Measurements from ENCODE around the gene PDE6A. TPM values are rescaled to one million over a fixed set of nuclear protein-coding genes. Genes with fewer than 3 reads are reported as not detected.

Gene PDE6A
- total RNA-seq, 1 experiment from 2014 or later = 0.50 TPM

GRCh38 chr5:149894237-149894636, 50.4 kb downstream of the PDE6A start:
- Histone ChIP-seq H3K9me3 (ENCODE audit: insufficient read depth, low read depth) (no peaks in the 10 kb centered on the region), H3K36me3 (ENCODE audit: low read depth) (no peaks in the 10 kb centered on the region), H3K4me2 (no peak overlapping the region), H3K79me2 (ENCODE audit: low read depth) (no peaks in the 10 kb centered on the region), H3K27ac (no peak overlapping the region), H3K4me3 (no peak overlapping the region), H4K20me1 (ENCODE audit: insufficient read depth) (no peaks in the 10 kb centered on the region), H2AFZ (no peak overlapping the region), H3K4me1 (replicated peaks; ENCODE audit: insufficient read depth) (no peaks in the 10 kb centered on the region), H3K27me3 (ENCODE audit: insufficient read depth, low read depth) (no peaks in the 10 kb centered on the region), H3F3A (ENCODE audit: insufficient read depth, low read depth) (no peaks in the 10 kb centered on the region), H3K9me2 (ENCODE audit: insufficient read depth) (no peaks in the 10 kb centered on the region)
- TF ChIP-seq EZH2 (IDR thresholded peaks at IDR 0.05; ENCODE audit: low read depth) (no peak), CTCF (conservative IDR thresholded peaks at IDR 0.05) (no peak)
- no TSS peak for BruUV-seq (replicated peaks)
- ChIA-PET CTCF (no interaction called here), POLR2A (ENCODE audit: unreplicated experiment) (no interaction called here)
- intact Hi-C loops (cut with micrococcal nuclease; ENCODE audit: unreplicated experiment) = no loop called here
- DNase-seq = no peak

- H2AFZ ChIP-seq = no peak overlapping the region
- H4K20me1 ChIP-seq (ENCODE audit: insufficient read depth) = no peaks in the 10 kb centered on the region
- CTCF ChIA-PET = no interaction called here
- H3K27ac ChIP-seq = no peak overlapping the region
- intact Hi-C loops (cut with micrococcal nuclease; ENCODE audit: unreplicated experiment) = no loop called here
- H3K4me2 ChIP-seq = no peak overlapping the region
- TF ChIP-seq CTCF (conservative IDR thresholded peaks at IDR 0.05) (no peak), EZH2 (IDR thresholded peaks at IDR 0.05; ENCODE audit: low read depth) (no peak)
- DNase-seq = no peak
- BruUV-seq (replicated peaks) = no TSS peak
- no peaks in the 10 kb centered on the region for H3K36me3 ChIP-seq (ENCODE audit: low read depth)
- no peaks in the 10 kb centered on the region for H3K4me1 ChIP-seq (replicated peaks; ENCODE audit: insufficient read depth)
- no peaks in the 10 kb centered on the region for H3K27me3 ChIP-seq (ENCODE audit: insufficient read depth, low read depth)
- no peak overlapping the region for H3K4me3 ChIP-seq
- no peaks in the 10 kb centered on the region for H3K9me3 ChIP-seq (ENCODE audit: insufficient read depth, low read depth)
- no peaks in the 10 kb centered on the region for H3F3A ChIP-seq (ENCODE audit: insufficient read depth, low read depth)
- no peaks in the 10 kb centered on the region for H3K9me2 ChIP-seq (ENCODE audit: insufficient read depth)
- POLR2A ChIA-PET (ENCODE audit: unreplicated experiment) = no interaction called here
- H3K79me2 ChIP-seq (ENCODE audit: low read depth) = no peaks in the 10 kb centered on the region
Observed at GRCh38 chr5:149893403-149893931, 51.1 kb downstream of the PDE6A start.

GRCh38 chr5:149892594-149892993, 52.0 kb downstream of the PDE6A start:
- no TSS peak for BruUV-seq (replicated peaks)
- no peak overlapping the region for H2AFZ ChIP-seq
- no peaks in the 10 kb centered on the region for H3K79me2 ChIP-seq (ENCODE audit: low read depth)
- no peaks in the 10 kb centered on the region for H4K20me1 ChIP-seq (ENCODE audit: insufficient read depth)
- TF ChIP-seq EZH2 (IDR thresholded peaks at IDR 0.05; ENCODE audit: low read depth) (no peak), CTCF (conservative IDR thresholded peaks at IDR 0.05) (no peak)
- intact Hi-C loops (cut with micrococcal nuclease; ENCODE audit: unreplicated experiment) = no loop called here
- no peaks in the 10 kb centered on the region for H3K9me3 ChIP-seq (ENCODE audit: insufficient read depth, low read depth)
- no peaks in the 10 kb centered on the region for H3K36me3 ChIP-seq (ENCODE audit: low read depth)
- ChIA-PET CTCF (no interaction called here), POLR2A (ENCODE audit: unreplicated experiment) (no interaction called here)
- no peaks in the 10 kb centered on the region for H3K27me3 ChIP-seq (ENCODE audit: insufficient read depth, low read depth)
- H3K27ac ChIP-seq = no peak overlapping the region
- no peak overlapping the region for H3K4me3 ChIP-seq
- 0 out of 2 replicates have a peak, but pooled peaks cover 3% of the 10 kb centered on the region for H3K4me1 ChIP-seq (replicated peaks; ENCODE audit: insufficient read depth)
- H3F3A ChIP-seq (ENCODE audit: insufficient read depth, low read depth) = no peaks in the 10 kb centered on the region
- DNase-seq = no peak
- no peak overlapping the region for H3K4me2 ChIP-seq
- no peaks in the 10 kb centered on the region for H3K9me2 ChIP-seq (ENCODE audit: insufficient read depth)
